GM18951 (cell line): ENCODE data around the gene PPP6R3.
"Not testable (repeated sequence)": the region's sequence is repeated elsewhere in the genome, so short reads cannot be mapped to it uniquely, and the experiment has no call there.

ENCODE experiments used
- POLR2A ChIP-seq: IDR thresholded peaks from 4 replicates; pipeline ENCODE4 v1.6.1; 2011; ENCODE audit warnings: mild to moderate bottlenecking; ENCODE audit not compliant: insufficient read length, insufficient read depth; ENCODE audit errors: extremely low read depth
- in situ Hi-C: fragments of 300-500 bp; cut with MboI; formaldehyde crosslinking; loops from one replicate; pipeline ENCODE4 v1.12.0; 2022; ENCODE audit warnings: low sequenced_read_pairs, mixed read lengths, inconsistent platforms; ENCODE audit not compliant: unreplicated experiment

PPP6R3 gene

GRCh38 chr11:68439355-68440065 is 21.0 kb upstream of the PPP6R3 start:
- in situ Hi-C loops = no loop called here
- TF ChIP-seq POLR2A = no peak

- TF ChIP-seq POLR2A = no peak
- in situ Hi-C loops = no loop called here
Measured at GRCh38 chr11:68440224-68440623, 20.3 kb upstream of the PPP6R3 start.

DNA sequence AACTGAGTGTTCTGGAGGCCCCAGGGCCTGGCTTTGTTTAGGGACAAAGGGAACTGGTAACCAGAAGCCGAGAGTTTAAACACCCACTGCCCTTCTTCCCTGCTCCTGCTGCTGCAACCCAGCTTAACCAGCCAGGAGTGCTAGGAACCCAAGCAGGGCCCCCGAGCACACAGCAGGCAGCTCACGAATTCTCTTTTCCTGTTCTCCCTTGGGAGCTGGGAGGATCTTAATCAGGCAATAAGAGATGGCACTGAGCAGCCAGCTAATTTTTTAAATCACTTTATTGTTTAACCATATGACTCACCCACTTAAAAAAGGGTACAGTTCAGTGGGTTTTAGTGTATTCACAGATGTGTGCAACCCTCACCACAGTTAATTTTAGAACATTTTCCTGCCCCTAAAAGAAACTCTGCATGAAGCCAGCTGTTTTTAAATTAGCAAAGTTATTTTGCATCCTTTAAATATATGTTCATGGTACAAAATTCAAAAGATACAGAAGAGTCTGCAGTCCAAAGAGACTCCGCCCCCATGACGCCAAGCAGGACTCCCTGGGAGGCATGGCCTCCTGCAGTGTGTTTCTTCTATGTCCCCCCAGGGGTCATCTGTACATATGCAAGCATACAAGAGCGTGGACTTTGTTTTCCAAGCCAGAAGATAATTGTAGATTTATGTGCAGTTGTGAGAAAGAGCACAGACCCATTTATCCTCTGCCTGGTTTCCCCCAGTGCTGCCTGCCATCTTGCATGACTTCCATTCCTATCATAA is 18.9 kb upstream of the PPP6R3 start:
- no peak for TF ChIP-seq POLR2A
- in situ Hi-C loops = no loop called here

DNA sequence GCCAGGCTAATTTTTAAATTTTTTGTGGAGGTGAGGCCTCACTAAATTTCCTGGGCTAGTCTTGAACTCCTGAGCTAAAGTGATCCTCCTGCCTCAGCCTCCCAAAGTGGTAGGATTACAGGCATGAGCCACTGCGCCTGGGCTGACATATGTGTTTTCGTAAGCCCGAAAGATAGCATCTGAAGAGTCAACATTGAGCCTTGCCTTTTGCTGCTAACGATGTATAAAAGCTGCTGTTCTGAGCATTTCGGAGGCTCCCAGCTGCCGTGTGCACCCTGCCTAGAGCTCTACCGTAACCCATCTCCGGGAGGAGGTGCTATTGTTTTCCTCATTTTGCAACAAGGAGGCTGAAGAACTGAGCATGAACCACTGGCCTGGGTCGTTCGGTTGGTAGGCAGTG is 18.1 kb upstream of the PPP6R3 start:
- in situ Hi-C loops = no loop called here
- TF ChIP-seq POLR2A = no peak

GRCh38 chr11:68444566-68444965 is 16.0 kb upstream of the PPP6R3 start:
- in situ Hi-C loops = no loop called here

GRCh38 chr11:68445531-68446035 is 15.0 kb upstream of the PPP6R3 start:
- TF ChIP-seq POLR2A = no peak
- in situ Hi-C loops = no loop called here

More at GRCh38 chr11:68444566-68444965, 16.0 kb upstream of the PPP6R3 start:
- no peak for TF ChIP-seq POLR2A

DNA sequence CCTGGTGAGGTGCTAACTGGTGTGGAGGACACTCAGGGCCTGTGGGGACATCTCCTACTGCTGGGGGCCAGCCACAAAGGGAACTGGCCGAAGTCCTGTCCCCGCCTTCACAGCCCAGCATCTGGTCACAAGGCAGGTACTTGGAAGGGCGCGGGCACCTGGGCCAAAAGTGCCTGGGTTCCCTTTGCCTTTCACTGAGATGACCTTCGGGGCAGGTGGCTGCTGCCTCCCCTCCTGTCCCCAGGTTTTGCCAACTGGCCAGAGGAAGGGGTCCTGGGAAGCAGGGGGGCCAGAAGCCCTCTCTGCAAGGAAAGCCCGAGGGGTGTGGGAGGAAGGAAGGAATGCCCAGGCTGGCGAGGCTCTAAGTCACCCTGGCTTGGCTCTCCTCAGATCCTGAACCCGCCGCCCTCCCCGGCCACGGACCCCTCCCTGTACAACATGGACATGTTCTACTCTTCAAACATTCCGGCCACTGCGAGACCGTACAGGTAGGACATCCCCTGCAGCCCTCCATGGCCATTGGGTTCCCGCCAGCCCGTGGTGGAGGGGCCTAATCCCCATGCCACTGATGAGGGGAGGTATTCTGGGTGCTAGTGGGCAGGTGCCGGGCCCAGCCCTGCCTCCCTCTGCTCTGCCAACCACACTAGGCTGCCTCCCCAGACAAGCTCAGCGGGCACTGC is 14.4 kb upstream of the PPP6R3 start:
- TF ChIP-seq POLR2A = no peak
- in situ Hi-C loops = no loop called here

DNA sequence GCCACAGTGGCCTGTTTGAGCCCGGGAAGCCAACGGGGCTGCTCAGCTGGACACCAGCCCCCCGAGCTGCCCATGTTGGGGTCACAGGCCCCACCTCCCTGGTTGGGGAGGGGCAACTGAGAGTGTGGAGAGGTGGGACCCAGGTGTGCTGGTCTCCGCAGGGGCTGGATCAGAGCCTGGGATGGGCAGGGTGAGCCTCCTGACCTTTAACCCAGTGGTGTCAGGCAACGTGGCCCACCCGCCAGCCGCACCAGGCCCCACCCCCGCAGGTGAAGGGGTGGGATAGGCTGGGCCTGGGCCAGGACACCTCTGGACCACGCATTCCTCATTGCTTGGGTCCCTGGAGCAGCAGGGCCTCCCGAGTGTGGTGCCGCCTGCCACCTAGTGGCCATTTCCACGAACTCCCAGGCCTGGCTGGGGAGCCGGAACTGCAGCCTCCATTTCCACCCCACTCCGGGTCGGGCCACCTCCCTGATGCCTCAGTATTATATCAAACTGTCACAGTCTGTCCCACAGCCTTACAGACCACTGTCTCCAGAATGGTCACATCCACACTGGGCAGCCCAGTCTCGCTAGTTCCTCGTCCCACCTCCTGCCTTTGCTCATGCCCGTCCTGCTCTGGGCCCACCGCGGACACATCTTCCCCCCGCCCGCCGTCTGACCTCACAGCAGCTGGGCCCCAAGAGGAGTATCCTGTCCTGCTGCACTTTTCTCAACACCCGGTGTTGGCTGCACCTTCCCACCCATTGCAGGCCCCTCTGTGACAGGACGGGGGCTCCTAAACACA is 13.3 kb upstream of the PPP6R3 start:
- no peak for TF ChIP-seq POLR2A
- in situ Hi-C loops = no loop called here

DNA sequence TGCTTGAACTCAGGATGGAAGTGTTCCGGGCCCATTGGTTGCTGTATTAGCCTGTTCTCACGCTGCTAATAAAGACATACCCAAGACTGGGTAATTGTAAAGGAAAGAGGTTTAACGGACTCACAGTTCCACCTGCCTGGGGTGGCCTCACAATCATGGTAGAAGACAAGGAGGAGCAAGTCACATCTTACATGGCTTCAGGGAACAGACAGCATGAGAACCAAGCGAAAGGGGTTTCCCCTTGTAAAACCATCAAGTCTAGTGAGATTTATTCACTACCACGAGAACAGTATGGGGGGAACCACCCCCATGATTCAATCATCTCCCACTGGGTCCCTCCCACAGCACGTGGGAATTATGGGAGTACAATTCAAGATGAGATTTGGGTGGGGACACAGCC is 12.6 kb upstream of the PPP6R3 start:
- in situ Hi-C loops = not testable (repeated sequence)

DNA sequence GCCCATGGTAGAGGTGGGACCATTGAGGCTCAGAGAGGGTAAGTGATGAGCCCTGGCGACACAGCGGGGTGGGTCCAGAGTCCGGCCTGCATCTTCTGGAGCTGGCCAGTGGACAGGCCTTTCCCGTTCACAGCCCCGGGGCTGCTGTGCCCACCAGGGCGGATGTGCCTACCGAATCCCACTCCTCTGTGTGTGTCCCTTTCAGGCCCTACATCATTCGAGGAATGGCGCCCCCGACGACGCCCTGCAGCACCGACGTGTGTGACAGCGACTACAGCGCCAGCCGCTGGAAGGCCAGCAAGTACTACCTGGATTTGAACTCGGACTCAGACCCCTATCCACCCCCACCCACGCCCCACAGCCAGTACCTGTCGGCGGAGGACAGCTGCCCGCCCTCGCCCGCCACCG is 11.9 kb upstream of the PPP6R3 start:
- TF ChIP-seq POLR2A = no peak
- in situ Hi-C loops = no loop called here

DNA sequence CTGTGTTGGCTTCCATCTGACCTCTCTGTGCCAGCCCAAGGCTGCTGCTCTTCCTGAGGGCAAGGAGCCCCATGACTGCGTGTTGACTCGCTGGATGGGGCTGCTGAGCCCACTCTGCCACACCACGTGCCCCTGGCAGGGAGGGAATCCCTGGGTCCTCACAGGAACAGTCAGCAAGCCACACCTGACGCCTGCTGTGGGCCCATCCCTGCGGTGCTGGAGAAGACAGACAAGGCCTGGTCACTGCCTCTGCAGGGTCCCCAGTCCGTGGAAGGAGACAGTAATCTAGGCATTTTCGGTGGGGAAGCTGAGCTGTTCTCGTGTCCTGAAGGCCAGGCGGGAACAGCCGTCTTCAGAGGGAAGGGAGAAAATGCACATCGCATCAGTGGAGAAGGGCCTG is 10.6 kb upstream of the PPP6R3 start:
- in situ Hi-C loops = no loop called here
- no peak for TF ChIP-seq POLR2A

GRCh38 chr11:68450711-68451110 is 9.8 kb upstream of the PPP6R3 start:
- in situ Hi-C loops = no loop called here
- TF ChIP-seq POLR2A = no peak

GRCh38 chr11:68454767-68455166 is 5.8 kb upstream of the PPP6R3 start:
- TF ChIP-seq POLR2A = no peak
- in situ Hi-C loops = no loop called here
